GM23338 (cell line): ENCODE data around the gene TMPRSS15. TPM values are rescaled to one million over a fixed set of nuclear protein-coding genes. Genes with fewer than 3 reads are reported as not detected.

Experiments used
- polyA plus RNA-seq: library from polyadenylated mRNA; unstranded; fragments of >200 nt; fragmentation: Nextera tagmentation; extraction: Ambion mirVana; gene quantifications from 2 replicates; pipeline ENCODE4 v1.2.1, GENCODE V29; 2016
- total RNA-seq: library from RNA; depleted of rRNA; stranded (reverse); fragments of >200 nt; shearing (Covaris generic); gene quantifications from 2 replicates; pipeline ENCODE4 v1.2.3, GENCODE V29; 2014; rRNA removed

Gene TMPRSS15
- total and polyA plus RNA-seq, 2 experiments from 2014 or later = not detected

Other genes starting within 250 kb of the TMPRSS15 start
- gene CHODL, start 159.0 kb downstream of the TMPRSS15 start, total RNA-seq = 0.35 and 1.6 TPM in 2 replicates
- 0.75 and 0.95 TPM in 2 replicates for gene CHODL, start 159.0 kb downstream of the TMPRSS15 start, polyA plus RNA-seq